Epithelial cell of umbilical artery (primary cell): Measurements from ENCODE around the gene PCDHGC4. TPM values are rescaled to one million over a fixed set of nuclear protein-coding genes. Genes with fewer than 3 reads are reported as not detected.

Source experiments
- total RNA-seq: library from RNA; depleted of rRNA; stranded (reverse); fragments of >200 nt; gene quantifications from 2 replicates; pipeline ENCODE4 v1.2.3, GENCODE V29; 2014

The PCDHGC4 gene
- total RNA-seq, result 0.32 and 0.46 TPM in 2 replicates

GRCh38 chr5:141484641-141485311 is at the start of gene PCDHGC4:
Gene PCDHGC4 (plus strand): TSS chr5:141485030. CDS start chr5:141485174, 144 bp downstream.

GRCh38 chr5:141475625-141476131 is 9.2 kb upstream of the PCDHGC4 start, which contains the start of gene PCDHGC3:
Gene PCDHGC3 (plus strand): TSS chr5:141475966. CDS start chr5:141476117, 151 bp downstream.

GRCh38 chr5:141488591-141489561 is 4.0 kb downstream of the PCDHGC4 start, which contains the start of gene PCDHGC5:
Gene PCDHGC5 (plus strand): TSS chr5:141489081. CDS start chr5:141489241, 160 bp downstream.

Other genes with a start within 250 kb of the PCDHGC4 start
- gene PCDHB15, start 239.6 kb upstream of the PCDHGC4 start, total RNA-seq, result 0.32 and 0.46 TPM in 2 replicates
- 0.15 TPM in 1 of 2 replicates, not detected in the other for gene SLC25A2, start 181.0 kb upstream of the PCDHGC4 start, total RNA-seq
- 76.7 and 85.6 TPM in 2 replicates for gene TAF7, start 164.2 kb upstream of the PCDHGC4 start, total RNA-seq
- under 0.01 and 0.32 TPM in 2 replicates for gene PCDHGA1, start 154.5 kb upstream of the PCDHGC4 start, total RNA-seq
- gene PCDHGA2, start 146.3 kb upstream of the PCDHGC4 start, total RNA-seq, result 0.46 and 0.65 TPM in 2 replicates
- 0.15 and 0.32 TPM in 2 replicates for gene PCDHGA3, start 141.2 kb upstream of the PCDHGC4 start, total RNA-seq
- under 0.01 and 0.65 TPM in 2 replicates for gene PCDHGB1, start 134.9 kb upstream of the PCDHGC4 start, total RNA-seq
- gene PCDHGA4, start 130.0 kb upstream of the PCDHGC4 start, total RNA-seq, result 1.7 and 1.9 TPM in 2 replicates
- 0.46 and 0.65 TPM in 2 replicates for gene PCDHGB2, start 125.0 kb upstream of the PCDHGC4 start, total RNA-seq
- gene PCDHGA5, start 120.9 kb upstream of the PCDHGC4 start, total RNA-seq, result 0.30 and 0.32 TPM in 2 replicates
- gene PCDHGB3, start 114.8 kb upstream of the PCDHGC4 start, total RNA-seq, result 0.46 and 1.3 TPM in 2 replicates
- 0.76 and 0.97 TPM in 2 replicates for gene PCDHGA6, start 111.1 kb upstream of the PCDHGC4 start, total RNA-seq
- 0.65 and 0.91 TPM in 2 replicates for gene PCDHGA7, start 102.3 kb upstream of the PCDHGC4 start, total RNA-seq
- gene PCDHGB4, start 97.3 kb upstream of the PCDHGC4 start, total RNA-seq, result 4.9 and 10.1 TPM in 2 replicates
- gene PCDHGA8, start 92.4 kb upstream of the PCDHGC4 start, total RNA-seq, result 0.46 and 0.97 TPM in 2 replicates
- gene PCDHGB5, start 87.1 kb upstream of the PCDHGC4 start, total RNA-seq, result 6.1 and 9.1 TPM in 2 replicates
- gene PCDHGA9, start 82.3 kb upstream of the PCDHGC4 start, total RNA-seq, result 0.76 and 0.97 TPM in 2 replicates
- 0.97 and 1.1 TPM in 2 replicates for gene PCDHGB6, start 77.0 kb upstream of the PCDHGC4 start, total RNA-seq
- 2.3 TPM in 2 replicates for gene PCDHGA10, start 72.0 kb upstream of the PCDHGC4 start, total RNA-seq
- gene PCDHGB7, start 67.4 kb upstream of the PCDHGC4 start, total RNA-seq, result 2.9 and 3.3 TPM in 2 replicates
- gene PCDHGA11, start 64.0 kb upstream of the PCDHGC4 start, total RNA-seq, result 5.3 and 5.8 TPM in 2 replicates
- gene PCDHGA12, start 54.5 kb upstream of the PCDHGC4 start, total RNA-seq, result 5.2 and 5.9 TPM in 2 replicates
- 6.5 and 7.8 TPM in 2 replicates for gene PCDHGC3, start 9.1 kb upstream of the PCDHGC4 start, total RNA-seq
- 0.32 TPM in 1 of 2 replicates, not detected in the other for gene PCDHGC5, start 4.1 kb downstream of the PCDHGC4 start, total RNA-seq
- 23.7 and 36.1 TPM in 2 replicates for gene DIAPH1, start 134.0 kb downstream of the PCDHGC4 start, total RNA-seq
- 50.3 and 56.1 TPM in 2 replicates for gene HDAC3, start 151.8 kb downstream of the PCDHGC4 start, total RNA-seq
- gene RELL2, start 152.0 kb downstream of the PCDHGC4 start, total RNA-seq, result 3.9 and 4.3 TPM in 2 replicates
- 21.1 and 26.6 TPM in 2 replicates for gene FCHSD1, start 166.4 kb downstream of the PCDHGC4 start, total RNA-seq
- 28.4 and 55.2 TPM in 2 replicates for gene ARAP3, start 197.2 kb downstream of the PCDHGC4 start, total RNA-seq